Osteoblast (primary cell): Measurements from ENCODE around the gene KLHL26. TPM values are rescaled to one million over a fixed set of nuclear protein-coding genes. Genes with fewer than 3 reads are reported as not detected.

Source experiments
- DNase-seq: peaks from one replicate; pipeline ENCODE4 v3.0.0; 2011; ENCODE audit warnings: low spot score, mixed read lengths; ENCODE audit not compliant: insufficient read length; ENCODE audit errors: missing footprints
- H2AFZ ChIP-seq: 2 replicates; pipeline ENCODE4 v1.6.0; 2011; ENCODE audit warnings: mild to moderate bottlenecking, low read length
- H3K27ac ChIP-seq: 2 replicates; pipeline ENCODE4 v1.5.1; 2011; ENCODE audit warnings: mild to moderate bottlenecking, low read depth, low read length, moderate library complexity
- H3K27me3 ChIP-seq: 2 replicates; pipeline ENCODE4 v1.6.0; 2012; ENCODE audit warnings: mild to moderate bottlenecking, control low read depth, inconsistent platforms, low read length, moderate library complexity; ENCODE audit not compliant: insufficient read depth
- H3K36me3 ChIP-seq: 2 replicates; pipeline ENCODE4 v1.5.1; 2011; ENCODE audit warnings: mild to moderate bottlenecking, low read length, control low read depth, moderate library complexity; ENCODE audit not compliant: insufficient read depth
- H3K4me1 ChIP-seq: 2 replicates; pipeline ENCODE4 v1.5.1; 2011; ENCODE audit warnings: mild to moderate bottlenecking, low read length, control low read depth, moderate library complexity; ENCODE audit not compliant: insufficient read depth
- H3K4me2 ChIP-seq: 2 replicates; pipeline ENCODE4 v1.6.0; 2011; ENCODE audit warnings: mild to moderate bottlenecking, low read length; ENCODE audit not compliant: insufficient read depth
- H3K4me3 ChIP-seq: fragments of 200-600 bp; sonication (generic); 3 replicates; pipeline ENCODE4 v1.5.1; 2012; ENCODE audit warnings: mild to moderate bottlenecking, low read length, inconsistent platforms; ENCODE audit not compliant: insufficient read depth
- H3K79me2 ChIP-seq: 2 replicates; pipeline ENCODE4 v1.6.0; 2012; ENCODE audit warnings: mild to moderate bottlenecking, low read length, control low read depth, inconsistent platforms; ENCODE audit not compliant: insufficient read depth
- H3K9me3 ChIP-seq: 2 replicates; pipeline ENCODE4 v1.5.1; 2011; ENCODE audit warnings: low read depth, low read length, control low read depth
- H4K20me1 ChIP-seq: 2 replicates; pipeline ENCODE4 v1.6.0; 2012; ENCODE audit warnings: mild to moderate bottlenecking, low read length, control low read depth; ENCODE audit not compliant: insufficient read depth
- CTCF ChIP-seq: IDR thresholded peaks from 2 replicates; pipeline ENCODE4 v1.5.1; 2011; ENCODE audit warnings: mild to moderate bottlenecking, low read depth, low read length, moderate library complexity; ENCODE audit errors: extremely low read depth
- total RNA-seq: library from RNA; depleted of rRNA; stranded (reverse); fragments of >200 nt; gene quantifications from 2 replicates; pipeline ENCODE4 v1.2.3, GENCODE V29; 2012

KLHL26 gene
- total RNA-seq, 1 donor: 5.1 TPM

GRCh38 chr19:18637673-18638630 lies 1.1 kb downstream of the KLHL26 start:
- TF ChIP-seq CTCF: no peak
- DNase-seq: peak; percentile 86
- H3K27me3 ChIP-seq: no peaks in the 10 kb centered on the region
- no peaks in the 10 kb centered on the region for H3K9me3 ChIP-seq
- H3K4me2 ChIP-seq: peak overlapping the region; percentile 95
- H3K79me2 ChIP-seq: peaks cover 42% of the 10 kb centered on the region
- H2AFZ ChIP-seq: no peak overlapping the region
- peak overlapping the region; percentile 94 for H3K4me3 ChIP-seq
- peaks cover 2% of the 10 kb centered on the region for H4K20me1 ChIP-seq
- H3K27ac ChIP-seq: peak overlapping the region; percentile 71
- no peaks in the 10 kb centered on the region for H3K36me3 ChIP-seq
- H3K4me1 ChIP-seq: peaks cover 7% of the 10 kb centered on the region

- H2AFZ ChIP-seq: no peak overlapping the region
- no peak overlapping the region for H3K4me2 ChIP-seq
- no peaks in the 10 kb centered on the region for H3K27me3 ChIP-seq
- H3K36me3 ChIP-seq: peaks cover 7% of the 10 kb centered on the region
- peaks cover 2% of the 10 kb centered on the region for H4K20me1 ChIP-seq
- H3K79me2 ChIP-seq: peaks cover 55% of the 10 kb centered on the region
- H3K4me1 ChIP-seq: peaks cover 13% of the 10 kb centered on the region
- H3K4me3 ChIP-seq: no peak overlapping the region
- no peak for DNase-seq
- no peak for TF ChIP-seq CTCF
- peaks cover 2% of the 10 kb centered on the region for H3K9me3 ChIP-seq
- no peak overlapping the region for H3K27ac ChIP-seq
Measured at GRCh38 chr19:18639706-18640243, 2.9 kb downstream of the KLHL26 start.

- H4K20me1 ChIP-seq: no peaks in the 10 kb centered on the region
- H3K9me3 ChIP-seq: peaks cover 2% of the 10 kb centered on the region
- no peak for TF ChIP-seq CTCF
- H3K79me2 ChIP-seq: peaks cover 70% of the 10 kb centered on the region
- H3K4me3 ChIP-seq: peak overlapping the region; percentile 42
- peaks cover 20% of the 10 kb centered on the region for H3K4me1 ChIP-seq
- peak overlapping the region; percentile 63 for H3K4me2 ChIP-seq
- no peaks in the 10 kb centered on the region for H3K27me3 ChIP-seq
- peaks cover 7% of the 10 kb centered on the region for H3K36me3 ChIP-seq
- peak overlapping the region; percentile 74 for H2AFZ ChIP-seq
- peak; percentile 75 for DNase-seq
- H3K27ac ChIP-seq: peak overlapping the region; percentile 37
Measured at GRCh38 chr19:18644196-18645034, 7.6 kb downstream of the KLHL26 start.
